Stomach smooth muscle (tissue), 2 donors: ENCODE measurements around the gene COMMD1.

Source experiments
- H3K27ac ChIP-seq: one replicate; pipeline ENCODE4 v1.7.0; 2013; ENCODE audit warnings: mild to moderate bottlenecking, low read length, inconsistent platforms
- H3K27me3 ChIP-seq, 2 donors: one replicate each; pipeline ENCODE4 v1.7.0; 2013; ENCODE audit warnings: low read length in 2 of 2; ENCODE audit not compliant: insufficient read depth in 2 of 2, control insufficient read depth in 1 of 2
- H3K36me3 ChIP-seq, 2 donors: one replicate each; pipeline ENCODE4 v1.7.0; 2013; ENCODE audit warnings: low read length in 2 of 2; ENCODE audit not compliant: control insufficient read depth in 2 of 2, insufficient read depth in 2 of 2
- H3K4me1 ChIP-seq: one replicate; pipeline ENCODE4 v1.7.0; 2013; ENCODE audit warnings: low read length; ENCODE audit not compliant: control insufficient read depth, insufficient read depth
- H3K4me3 ChIP-seq, 2 donors: one replicate each; pipeline ENCODE4 v1.7.0; 2013; ENCODE audit warnings: low read length in 2 of 2
- H3K9ac ChIP-seq, 2 donors: one replicate each; pipeline ENCODE4 v1.7.0; 2013; ENCODE audit warnings: low read length in 2 of 2, mild to moderate bottlenecking in 1 of 2
- H3K9me3 ChIP-seq, 2 donors: one replicate each; pipeline ENCODE4 v1.7.0; 2013; ENCODE audit warnings: low read length in 2 of 2; ENCODE audit not compliant: control insufficient read depth in 2 of 2
- donor health status: healthy.
- donor health status: Pancreatic carcinoma.

COMMD1 gene

GRCh38 chr2:62046141-62046540, 140.7 kb downstream of the COMMD1 start:
- Histone ChIP-seq H3K27me3 (no peaks in the 10 kb centered on the region), H3K9me3 (peaks cover 0 to 3% of the 10 kb centered on the region in 2 donors), H3K36me3 (no peaks in the 10 kb centered on the region), H3K9ac (no peak overlapping the region), H3K4me3 (no peak overlapping the region), H3K4me1 (no peaks in the 10 kb centered on the region), H3K27ac (no peak overlapping the region)

GRCh38 chr2:62050456-62051045, 145.1 kb downstream of the COMMD1 start:
- H3K27me3 ChIP-seq = no peaks in the 10 kb centered on the region
- H3K4me3 ChIP-seq = no peak overlapping the region
- H3K36me3 ChIP-seq = no peaks in the 10 kb centered on the region
- no peak overlapping the region for H3K9ac ChIP-seq
- no peaks in the 10 kb centered on the region for H3K9me3 ChIP-seq
- H3K4me1 ChIP-seq = no peaks in the 10 kb centered on the region
- no peak overlapping the region for H3K27ac ChIP-seq

- no peak overlapping the region for H3K9ac ChIP-seq
- H3K4me1 ChIP-seq = no peaks in the 10 kb centered on the region
- no peaks in the 10 kb centered on the region for H3K27me3 ChIP-seq
- H3K4me3 ChIP-seq = no peak overlapping the region
- no peaks in the 10 kb centered on the region for H3K9me3 ChIP-seq
- H3K27ac ChIP-seq = no peak overlapping the region
- no peaks in the 10 kb centered on the region for H3K36me3 ChIP-seq
These were observed 148.7 kb downstream of the COMMD1 start for GRCh38 chr2:62054029-62054791.

- Histone ChIP-seq H3K9ac (no peak overlapping the region), H3K4me1 (no peaks in the 10 kb centered on the region), H3K36me3 (no peaks in the 10 kb centered on the region), H3K4me3 (no peak overlapping the region), H3K27ac (no peak overlapping the region), H3K27me3 (no peaks in the 10 kb centered on the region), H3K9me3 (no peaks in the 10 kb centered on the region)
These were observed 149.5 kb downstream of the COMMD1 start for GRCh38 chr2:62054916-62055450.

- no peaks in the 10 kb centered on the region for H3K9me3 ChIP-seq
- no peaks in the 10 kb centered on the region for H3K36me3 ChIP-seq
- H3K4me1 ChIP-seq = no peaks in the 10 kb centered on the region
- H3K27ac ChIP-seq = no peak overlapping the region
- no peak overlapping the region for H3K9ac ChIP-seq
- no peaks in the 10 kb centered on the region for H3K27me3 ChIP-seq
- no peak overlapping the region for H3K4me3 ChIP-seq
These were observed 150.4 kb downstream of the COMMD1 start for GRCh38 chr2:62055724-62056336.

- no peaks in the 10 kb centered on the region for H3K4me1 ChIP-seq
- H3K9me3 ChIP-seq = no peaks in the 10 kb centered on the region
- no peaks in the 10 kb centered on the region for H3K36me3 ChIP-seq
- H3K27ac ChIP-seq = no peak overlapping the region
- no peak overlapping the region for H3K9ac ChIP-seq
- H3K27me3 ChIP-seq = no peaks in the 10 kb centered on the region
- no peak overlapping the region for H3K4me3 ChIP-seq
These were observed 150.9 kb downstream of the COMMD1 start for GRCh38 chr2:62056341-62056740.

GRCh38 chr2:62065243-62065642, 159.8 kb downstream of the COMMD1 start:
- Histone ChIP-seq H3K27me3 (no peaks in the 10 kb centered on the region), H3K4me1 (no peaks in the 10 kb centered on the region), H3K9ac (no peak overlapping the region), H3K36me3 (no peaks in the 10 kb centered on the region), H3K27ac (no peak overlapping the region), H3K4me3 (no peak overlapping the region), H3K9me3 (no peaks in the 10 kb centered on the region)

GRCh38 chr2:62071126-62071598, 165.7 kb downstream of the COMMD1 start:
- no peak overlapping the region for H3K9ac ChIP-seq
- no peak overlapping the region for H3K27ac ChIP-seq
- H3K36me3 ChIP-seq = no peaks in the 10 kb centered on the region
- no peaks in the 10 kb centered on the region for H3K27me3 ChIP-seq
- no peaks in the 10 kb centered on the region for H3K9me3 ChIP-seq
- no peak overlapping the region for H3K4me3 ChIP-seq
- H3K4me1 ChIP-seq = no peaks in the 10 kb centered on the region

GRCh38 chr2:62071760-62072680, 166.5 kb downstream of the COMMD1 start:
- no peak overlapping the region for H3K27ac ChIP-seq
- H3K9me3 ChIP-seq = no peaks in the 10 kb centered on the region
- H3K36me3 ChIP-seq = no peaks in the 10 kb centered on the region
- no peak overlapping the region for H3K9ac ChIP-seq
- no peaks in the 10 kb centered on the region for H3K27me3 ChIP-seq
- no peaks in the 10 kb centered on the region for H3K4me1 ChIP-seq
- H3K4me3 ChIP-seq = no peak overlapping the region

GRCh38 chr2:62074233-62074632, 168.8 kb downstream of the COMMD1 start:
- Histone ChIP-seq H3K27ac (no peak overlapping the region), H3K9me3 (no peaks in the 10 kb centered on the region), H3K27me3 (no peaks in the 10 kb centered on the region), H3K36me3 (no peaks in the 10 kb centered on the region), H3K9ac (no peak overlapping the region), H3K4me1 (peaks cover 2% of the 10 kb centered on the region), H3K4me3 (no peak overlapping the region)
